Sciatic nerve (tissue), 2 donors: ENCODE measurements around the gene NEURL1B. TPM values are rescaled to one million over a fixed set of nuclear protein-coding genes. Genes with fewer than 3 reads are reported as not detected.
"Not testable (repeated sequence)": the region's sequence is repeated elsewhere in the genome, so short reads cannot be mapped to it uniquely, and the experiment has no call there.

Experiments
- ATAC-seq: fragments of 200-7000 bp; cut with Tn5 transposase; one replicate; pipeline ENCODE4 v1.9.1; 2020; ENCODE audit warnings: mild to moderate bottlenecking, moderate library complexity
- DNase-seq: peaks from one replicate; pipeline ENCODE4 v3.0.0-alpha.2; 2020; ENCODE audit warnings: low spot score
- intact Hi-C: fragments of 100-400 bp; cut with DNase I; formaldehyde crosslinking; loops from one replicate; pipeline ENCODE4 v1.14.2; 2022
- total RNA-seq: library from RNA; stranded (reverse); fragmentation: NEBNext Ultra II Directional; extraction: Animal tissue kit (Norgen Biotek cat#: 25700); gene quantifications from one replicate; pipeline ENCODE4 v1.2.1, GENCODE V29; 2021
- donor health status: DM: no; HTN: no; CAD: no.
- donor health status: DM: no; HTN: no; CAD: no.

NEURL1B gene
- total RNA-seq, 1 donor from 2014 or later = 53.7 TPM

DNA sequence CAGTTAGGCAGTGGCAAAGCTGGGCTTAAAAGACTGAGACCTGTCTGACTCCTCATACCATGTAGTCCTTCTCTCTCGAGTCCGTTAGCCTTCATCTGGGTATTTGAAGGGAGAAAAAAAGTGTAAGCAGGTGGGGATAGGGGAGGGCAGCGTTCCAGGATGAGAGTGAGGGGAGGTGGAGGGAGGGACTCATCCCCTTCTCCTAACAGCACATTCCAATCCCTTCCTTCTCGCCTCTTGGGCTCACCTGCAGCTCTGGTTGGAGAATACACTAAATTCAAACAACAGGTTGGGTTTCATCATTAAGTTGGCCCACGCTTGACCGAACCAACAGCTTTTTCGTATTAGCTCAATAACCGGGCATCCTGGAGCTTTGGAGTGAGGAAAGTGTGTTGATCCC, 3.6 kb downstream of the NEURL1B start:
- intact Hi-C loops = no loop called here

DNA sequence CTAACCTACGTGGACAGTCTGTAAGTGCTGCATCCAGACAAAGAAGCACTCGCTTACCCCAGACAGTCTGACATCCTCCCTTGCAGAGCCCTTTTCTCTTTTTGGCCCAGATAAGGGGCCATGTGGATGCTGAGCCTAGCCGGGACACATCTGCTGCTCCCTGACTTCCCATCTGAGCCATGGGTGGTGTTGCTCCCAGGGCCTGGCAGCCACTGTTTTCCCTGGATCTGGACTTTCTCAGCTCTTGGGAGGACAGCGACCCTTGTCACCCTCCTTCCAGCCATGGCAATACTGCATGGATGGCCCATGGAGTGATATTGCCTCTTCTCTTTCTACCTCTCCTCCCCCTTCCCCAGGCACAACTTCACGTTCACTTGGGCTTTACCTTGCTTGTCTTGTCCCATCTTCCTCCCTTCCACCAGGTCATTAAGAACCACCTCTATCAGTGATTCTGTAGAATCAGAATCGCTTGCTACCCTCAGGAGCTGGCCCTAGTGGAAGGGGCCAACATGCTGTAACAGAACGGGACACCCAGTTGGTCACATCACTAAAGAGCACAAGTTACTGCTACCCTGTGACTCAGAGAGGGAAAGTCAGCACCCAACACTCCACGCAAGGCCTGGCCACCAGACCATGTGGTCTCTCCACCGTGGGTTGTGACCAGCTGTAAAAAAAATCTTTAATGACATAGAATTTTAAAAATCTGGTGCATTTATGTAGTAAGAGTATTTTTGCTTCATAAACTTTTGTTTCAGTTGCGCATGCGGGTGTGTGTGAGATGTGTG, 4.4 kb downstream of the NEURL1B start:
- no peak for DNase-seq
- no peak for ATAC-seq
- intact Hi-C loops = no loop called here

More for the DNA sequence above, 3.6 kb downstream of the NEURL1B start:
- ATAC-seq = no peak
- DNase-seq = no peak

DNA sequence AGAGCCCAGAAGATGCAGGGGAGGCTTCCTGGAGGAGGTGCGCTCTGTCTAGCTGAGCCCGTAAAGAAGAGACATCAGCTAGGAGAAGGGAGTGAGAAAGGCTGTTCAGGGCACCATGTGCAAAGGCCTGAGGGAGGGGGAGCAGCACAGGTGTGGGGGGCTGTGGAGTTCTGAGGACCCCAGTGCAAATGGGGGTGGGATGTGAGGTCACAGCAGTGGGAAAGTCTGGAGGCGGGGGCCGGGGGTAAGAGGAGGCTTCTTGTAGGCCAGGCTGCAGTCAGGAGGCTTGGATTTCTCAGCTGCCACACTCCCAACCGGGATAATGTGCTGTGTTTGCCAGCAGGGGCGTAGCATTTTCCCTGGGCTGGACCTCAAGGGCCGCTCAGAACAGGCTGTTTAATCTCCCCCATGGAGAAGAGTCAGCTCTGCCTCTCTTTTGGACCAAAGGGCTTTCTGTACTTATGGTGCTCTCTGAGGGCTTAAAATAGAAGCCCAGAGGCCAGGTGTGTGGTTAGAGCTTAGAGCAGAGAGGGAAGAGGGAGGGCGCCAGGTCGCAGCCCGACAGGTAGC, 5.7 kb downstream of the NEURL1B start:
- intact Hi-C loops = no loop called here
- DNase-seq = no peak
- ATAC-seq = peak; percentile 36

DNA sequence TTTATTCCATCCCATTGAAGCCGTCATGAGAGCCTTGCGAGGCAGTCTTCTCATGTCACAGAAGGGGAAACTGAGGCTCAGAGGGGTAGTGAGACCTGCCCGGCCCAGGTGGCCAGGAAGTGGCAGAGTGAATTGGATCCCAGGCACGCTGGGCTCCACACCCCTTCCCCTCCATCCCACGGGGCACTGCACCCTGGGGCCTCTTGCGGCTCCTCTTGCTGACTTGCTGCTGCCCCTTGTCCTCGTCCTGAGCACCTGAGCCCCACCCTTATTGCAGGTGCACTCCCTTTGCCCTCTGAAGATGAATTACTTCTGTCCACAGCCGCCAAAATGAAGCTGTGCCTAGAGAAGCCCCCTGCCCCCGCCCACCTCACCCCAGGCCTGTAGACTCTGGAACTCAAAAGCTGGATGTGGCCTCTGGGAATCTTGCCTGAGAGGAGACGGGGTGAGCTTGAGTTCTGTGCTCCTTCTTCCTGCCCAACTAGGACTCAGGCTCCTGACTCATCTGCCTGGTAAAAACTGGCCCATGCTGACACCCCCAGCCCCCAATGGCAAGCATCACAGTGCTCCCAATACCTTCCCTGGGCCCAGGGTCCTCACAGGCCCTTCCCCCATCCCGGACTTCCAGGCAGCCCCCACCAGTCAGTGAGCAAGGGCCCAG, 6.4 kb downstream of the NEURL1B start:
- DNase-seq = no peak
- intact Hi-C loops = no loop called here
- no peak for ATAC-seq

DNA sequence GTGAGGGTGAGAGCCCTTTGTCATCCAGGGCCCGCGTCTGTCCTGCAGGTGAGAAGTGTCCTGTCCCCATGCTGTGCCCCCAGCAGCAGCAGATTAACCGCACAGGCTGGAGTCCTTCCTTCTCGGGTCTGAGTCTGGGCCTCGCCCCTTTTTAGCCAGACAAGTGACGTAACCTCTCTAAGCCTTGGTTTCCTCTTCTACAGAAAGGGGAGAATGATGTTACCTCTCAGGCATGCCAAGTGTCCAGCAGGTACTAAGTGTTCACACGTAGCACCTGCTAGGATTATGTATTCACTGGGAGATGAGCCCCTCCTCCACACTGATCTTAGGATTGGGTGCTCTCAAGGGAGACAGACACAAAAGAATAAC, 6.9 kb downstream of the NEURL1B start:
- no peak for ATAC-seq
- no peak for DNase-seq
- intact Hi-C loops = no loop called here

DNA sequence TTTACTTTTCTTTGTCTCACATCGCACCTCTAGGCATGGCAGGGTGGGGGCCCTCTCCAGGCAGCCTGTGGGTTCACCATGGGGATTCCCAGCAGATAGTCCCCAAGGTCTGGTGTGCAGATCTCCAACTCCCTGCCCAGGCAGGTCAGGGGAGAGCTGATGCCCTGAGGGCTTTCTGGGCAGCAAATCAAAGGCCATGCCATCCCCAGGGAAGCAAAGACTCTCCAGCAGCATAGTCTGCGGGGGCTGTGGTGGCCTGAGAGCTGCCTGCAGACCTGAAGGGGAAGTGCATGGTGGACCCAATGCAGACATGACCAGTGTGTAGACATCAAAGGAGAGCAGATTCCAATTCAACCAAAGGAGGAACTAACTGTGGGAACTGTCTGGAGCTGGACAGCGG, 7.7 kb downstream of the NEURL1B start:
- DNase-seq = no peak
- intact Hi-C loops = no loop called here
- ATAC-seq = peak; percentile 8

DNA sequence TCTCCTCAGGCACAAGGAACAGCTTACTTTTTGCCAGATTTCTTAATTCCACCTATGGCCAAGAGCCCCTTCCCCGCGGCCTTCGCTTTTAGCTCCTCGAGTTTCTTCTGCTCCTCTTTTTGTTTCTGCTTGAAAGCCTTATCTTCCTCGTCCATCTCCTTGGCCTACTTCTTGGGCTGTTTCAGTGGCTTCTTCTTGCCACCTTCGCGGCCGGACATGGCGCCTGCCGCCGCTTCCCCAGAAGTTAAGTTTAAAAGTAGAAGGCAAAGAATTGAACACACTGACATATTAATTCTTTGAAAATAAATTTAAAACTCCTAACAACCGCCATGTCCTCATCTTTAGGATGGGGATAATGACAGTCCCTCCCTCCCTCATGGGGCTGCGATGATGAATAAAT, 15.4 kb downstream of the NEURL1B start:
- DNase-seq, intact Hi-C loops, ATAC-seq: not testable (repeated sequence)

DNA sequence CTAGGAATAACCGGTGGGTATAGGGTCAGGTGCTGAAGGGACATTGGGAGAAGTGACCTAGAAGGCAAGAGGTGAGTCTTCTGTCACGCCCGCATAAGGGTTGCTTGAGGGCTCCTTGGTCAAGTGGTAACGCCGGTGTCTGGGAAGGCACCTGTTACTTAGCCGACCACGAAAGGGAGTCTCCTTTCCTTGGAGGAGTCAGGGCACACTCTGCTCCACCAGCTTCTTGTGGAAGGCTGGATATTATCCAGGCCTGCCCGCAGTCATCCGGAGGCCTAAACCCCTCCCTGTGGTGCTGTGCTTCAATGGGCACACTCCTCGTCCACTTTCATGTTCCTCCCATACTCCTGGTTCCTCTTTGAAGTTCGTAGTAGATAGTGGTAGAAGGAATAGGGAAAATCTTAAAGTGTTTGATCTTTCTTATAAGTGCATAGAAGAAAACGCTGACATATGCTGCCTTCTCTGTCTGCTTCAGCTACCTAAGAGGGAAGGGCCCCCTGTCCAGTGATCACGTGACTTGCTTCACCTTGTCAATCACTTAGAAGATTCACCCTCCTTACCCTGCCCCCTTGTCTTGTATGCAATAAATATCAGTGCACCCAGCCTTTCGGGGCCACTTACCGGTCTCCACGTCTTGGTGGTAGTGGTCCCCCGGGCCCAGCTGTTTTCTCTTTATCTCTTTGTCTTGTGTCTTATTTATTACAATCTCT, 16.6 kb downstream of the NEURL1B start:
- intact Hi-C loops, ATAC-seq, DNase-seq: not testable (repeated sequence)

DNA sequence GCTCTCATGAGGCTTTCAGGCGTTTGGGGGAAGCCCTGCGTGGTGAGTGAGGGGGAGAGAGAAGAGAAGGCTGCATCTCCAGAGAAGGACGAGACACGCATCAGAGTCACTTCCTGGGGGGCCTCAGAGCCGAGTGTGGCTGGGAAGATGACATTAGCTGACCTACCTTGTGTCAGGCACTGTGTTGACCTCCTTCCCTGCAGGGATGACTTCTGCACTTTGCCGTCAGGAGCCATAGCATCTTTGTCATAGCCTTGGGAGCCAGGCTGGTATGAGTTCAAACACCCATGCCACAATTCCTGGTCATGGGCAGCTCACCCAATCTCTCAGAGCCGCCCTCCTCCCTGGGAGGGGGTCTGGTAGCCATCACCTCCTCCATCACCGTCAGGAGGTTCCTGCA, 17.3 kb downstream of the NEURL1B start:
- ATAC-seq (no peak), DNase-seq (no peak)
- intact Hi-C loops = no loop called here

DNA sequence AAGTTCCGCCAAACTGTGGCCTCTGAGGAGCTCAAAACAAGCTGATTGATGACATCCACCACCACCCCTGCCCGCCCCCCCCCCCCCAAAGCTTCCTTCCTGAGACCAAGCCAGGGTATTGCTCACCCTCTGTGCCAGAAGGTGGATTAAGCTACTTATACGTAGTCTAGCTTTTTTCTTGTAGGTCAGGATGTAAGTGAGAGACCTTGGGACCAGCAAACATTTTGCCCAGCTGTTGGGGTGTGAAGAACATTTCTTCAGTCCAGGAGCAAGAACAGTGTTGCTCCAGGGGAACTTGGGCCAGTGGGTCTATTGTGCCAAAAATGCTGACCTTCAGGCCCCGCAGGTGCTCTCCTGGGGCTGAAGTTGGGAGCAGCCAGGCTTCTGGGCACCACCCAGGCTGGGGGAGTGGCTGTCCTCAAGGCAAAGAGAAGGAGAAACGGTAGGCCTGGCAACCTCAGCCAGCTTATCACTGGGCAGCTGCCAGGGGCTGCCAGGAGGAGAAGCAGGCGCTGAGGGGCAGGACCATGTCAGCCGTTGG, 18.0 kb downstream of the NEURL1B start:
- intact Hi-C loops = no loop called here
- DNase-seq (no peak), ATAC-seq (peak; percentile 50)

DNA sequence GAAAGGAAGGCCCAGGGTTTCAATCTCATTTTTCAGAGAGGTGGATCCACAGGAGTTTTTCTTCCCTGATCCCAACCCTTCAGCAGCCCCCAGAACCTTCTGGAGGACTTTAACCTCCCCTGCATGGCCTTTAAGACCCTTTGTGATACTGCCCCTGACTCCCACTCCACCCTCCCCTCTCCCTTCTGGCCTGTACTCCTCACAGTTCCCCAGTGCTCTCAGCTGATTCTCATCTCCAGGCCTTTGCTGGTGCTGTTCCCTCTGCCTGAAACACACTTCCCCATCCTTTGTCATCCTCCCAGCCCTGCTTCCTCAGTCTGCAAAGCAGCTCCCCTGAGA, 18.5 kb downstream of the NEURL1B start:
- no peak for DNase-seq
- intact Hi-C loops = no loop called here

DNA sequence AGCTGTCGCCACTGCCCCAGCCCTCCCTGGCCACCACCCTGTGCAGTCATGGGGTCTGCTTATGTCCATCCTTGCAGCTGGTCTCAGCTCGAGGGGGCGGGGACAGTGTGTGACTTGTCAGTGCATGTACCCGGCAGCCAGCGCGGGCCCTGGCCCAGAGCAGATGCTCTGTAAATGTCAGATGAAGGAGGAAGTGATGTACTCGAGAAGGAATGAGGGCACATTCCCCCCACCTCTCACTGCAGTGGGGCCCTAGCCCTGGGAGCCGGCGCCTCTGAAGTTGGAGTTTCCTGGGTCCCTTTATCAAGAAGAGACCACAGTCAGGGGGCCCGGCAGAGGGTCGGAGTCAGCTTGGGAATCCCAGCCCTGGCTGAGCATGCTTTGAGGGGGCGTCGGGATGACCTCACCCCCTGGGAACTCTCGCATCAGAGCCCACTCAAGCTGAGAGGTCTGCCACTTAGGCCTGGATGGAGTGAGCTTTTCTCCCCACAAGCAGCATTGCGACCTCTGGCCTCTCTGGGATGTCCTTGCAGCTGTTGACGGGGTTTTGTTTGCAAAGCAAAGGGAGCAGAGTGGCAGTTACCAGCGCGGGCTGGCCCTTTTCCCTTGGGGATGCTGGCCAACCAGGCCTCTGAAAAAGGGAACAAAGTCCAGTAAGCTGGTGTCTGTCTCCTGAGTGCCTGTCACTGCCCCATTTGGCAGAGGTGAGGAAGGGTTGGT, 19.0 kb downstream of the NEURL1B start:
- intact Hi-C loops = no loop called here
- peak; percentile 90 for ATAC-seq
- DNase-seq = peak; percentile 89

More for the DNA sequence above, 18.5 kb downstream of the NEURL1B start:
- peak; percentile 38 for ATAC-seq

DNA sequence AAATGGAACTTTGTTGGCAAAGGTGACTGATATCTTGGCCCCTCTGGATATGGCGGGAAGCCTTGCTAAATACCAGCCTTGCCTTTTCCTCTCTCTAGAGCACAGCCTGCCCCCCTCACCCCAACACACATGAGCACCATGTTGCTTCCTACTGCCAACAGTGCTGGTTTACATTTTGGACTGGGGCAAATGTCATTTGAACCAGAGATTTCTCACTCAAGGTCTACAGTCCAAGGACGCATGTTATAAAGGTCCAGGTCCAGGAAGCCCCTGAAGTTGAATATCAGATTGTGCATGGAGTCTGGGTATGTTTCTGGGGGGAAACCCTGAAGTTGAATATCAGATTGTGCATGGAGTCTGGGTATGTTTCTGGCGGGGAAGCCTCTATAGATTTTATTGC, 19.9 kb downstream of the NEURL1B start:
- no peak for ATAC-seq
- DNase-seq = no peak
- intact Hi-C loops = no loop called here

DNA sequence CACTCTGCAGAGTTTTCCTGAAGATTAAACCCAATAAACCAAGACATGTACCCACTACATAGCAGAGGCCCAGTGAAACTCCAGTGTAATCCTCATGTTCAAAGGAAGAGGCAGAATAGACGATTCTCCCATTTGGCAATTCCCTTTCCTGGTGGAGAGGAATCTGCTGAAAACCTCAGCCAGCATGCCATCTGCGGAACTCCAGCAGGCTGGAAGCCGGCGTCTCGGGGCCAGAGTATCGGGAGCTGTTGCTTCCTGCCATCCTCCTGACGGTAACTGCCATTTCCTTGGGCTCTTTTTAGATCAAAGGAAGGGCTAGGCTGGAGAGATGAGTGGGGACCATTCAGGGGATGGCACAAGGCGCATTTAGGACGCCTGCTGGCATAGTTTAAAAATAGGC, 20.5 kb downstream of the NEURL1B start:
- no peak for DNase-seq
- ATAC-seq = no peak
- intact Hi-C loops = no loop called here

DNA sequence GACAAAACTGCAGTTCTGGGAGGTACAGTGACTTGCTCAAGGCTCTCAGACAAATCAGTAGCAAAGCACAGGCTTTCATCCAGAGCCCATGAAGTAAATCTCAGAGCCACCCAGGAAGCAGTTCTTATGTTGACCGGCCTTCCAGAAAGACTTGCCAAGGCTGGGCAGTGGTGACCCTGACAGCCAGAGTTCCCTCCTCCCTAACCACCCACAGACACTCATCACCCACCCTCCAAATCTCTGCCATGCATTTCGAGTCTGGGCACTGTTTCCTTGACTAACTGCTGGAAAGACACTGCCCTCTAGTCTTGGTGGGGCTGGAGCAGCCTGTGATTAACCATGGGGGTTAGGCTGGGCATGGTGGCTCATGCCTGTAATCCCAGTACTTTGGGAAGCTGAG, 21.5 kb downstream of the NEURL1B start:
- ATAC-seq (no peak), DNase-seq (no peak)
- intact Hi-C loops = no loop called here

DNA sequence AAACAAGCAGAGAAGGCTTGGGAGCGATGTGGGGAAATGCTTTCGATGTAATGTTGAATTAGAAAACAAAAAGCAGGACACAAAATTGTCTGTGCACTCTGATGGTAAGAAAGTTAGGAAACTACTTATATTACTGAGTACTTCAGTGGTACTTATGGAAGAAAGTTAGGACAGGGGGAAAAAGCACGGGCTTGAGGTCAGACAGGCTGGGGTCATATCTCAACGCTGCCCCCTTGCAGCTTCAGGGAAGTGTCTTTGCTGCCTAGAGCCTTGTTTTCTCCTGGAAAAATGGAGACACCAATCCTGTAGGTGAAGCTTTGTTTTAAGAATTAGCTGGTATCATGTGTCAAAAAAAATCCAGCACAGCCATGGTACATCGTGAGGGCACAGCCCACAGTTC, 23.0 kb downstream of the NEURL1B start:
- intact Hi-C loops = no loop called here

DNA sequence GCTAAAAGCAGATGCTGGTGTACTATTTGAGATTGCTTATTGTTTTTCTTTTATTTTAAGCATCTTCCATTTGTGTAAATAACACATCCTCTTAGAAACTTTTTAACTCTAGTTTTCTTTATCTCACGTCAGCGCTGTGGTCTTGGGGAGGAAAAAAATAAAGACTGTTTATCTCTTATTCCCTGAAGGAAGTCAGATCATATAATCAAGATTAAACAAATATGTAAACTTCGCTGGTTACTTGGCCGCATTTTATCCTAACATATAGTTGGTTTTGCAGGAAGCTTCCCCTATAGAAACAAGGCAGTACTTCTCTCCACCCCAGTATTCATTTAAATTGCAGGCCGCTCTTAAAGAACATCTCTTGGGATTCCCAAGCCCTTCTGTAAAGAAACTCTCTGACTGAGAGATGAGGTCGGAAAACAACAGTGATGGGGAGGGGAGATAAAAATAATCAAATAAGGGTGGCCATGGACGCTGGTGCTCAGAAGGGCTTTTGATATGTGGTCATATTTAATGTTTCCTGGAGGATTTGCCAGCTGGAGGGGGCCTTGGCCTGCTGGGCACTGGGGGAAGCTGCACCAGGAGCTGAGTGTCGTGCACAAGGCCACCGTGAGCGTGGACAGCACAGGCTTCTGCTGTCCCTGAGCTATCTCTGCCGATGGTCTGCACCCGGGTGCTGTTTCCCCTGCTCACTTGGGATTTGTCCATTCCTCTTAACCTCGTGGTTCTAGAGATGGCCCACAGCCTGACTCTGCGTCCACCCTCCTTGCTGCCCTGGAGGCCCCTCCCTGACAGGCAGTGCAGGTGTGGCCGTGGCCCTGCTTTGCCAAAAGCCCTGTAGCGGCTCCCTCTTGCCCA, 23.8 kb downstream of the NEURL1B start:
- intact Hi-C loops = no loop called here
- peak; percentile 5 for ATAC-seq
- DNase-seq = no peak

More for the DNA sequence above, 23.0 kb downstream of the NEURL1B start:
- ATAC-seq (no peak), DNase-seq (no peak)

DNA sequence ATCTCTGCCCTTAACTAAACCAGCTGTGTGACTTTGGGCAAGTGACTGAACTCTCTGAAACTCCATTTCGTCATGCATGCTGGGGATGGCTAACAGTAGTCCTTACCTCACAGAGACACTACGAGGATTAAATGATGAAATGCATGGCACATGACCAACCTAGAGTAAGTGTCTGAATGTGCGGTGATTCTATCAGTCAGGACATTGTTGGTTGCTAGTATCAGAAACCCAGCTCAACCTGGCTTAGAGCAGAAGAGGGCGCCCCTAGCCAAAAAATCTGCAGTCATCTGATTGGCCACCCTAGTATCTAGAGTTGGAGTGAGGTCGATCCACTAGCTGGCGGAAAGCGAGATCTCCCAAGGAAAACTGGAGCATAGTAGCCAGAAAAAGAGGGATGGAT, 25.2 kb downstream of the NEURL1B start:
- ATAC-seq (peak; percentile 13), DNase-seq (no peak)
- intact Hi-C loops = no loop called here
